ENCODE results near the gene HYAL3. TPM values are rescaled to one million over a fixed set of nuclear protein-coding genes. Genes with fewer than 3 reads are reported as not detected.
A peak's percentile ranks its signal among the peaks of the same experiment; 100 is the strongest.

Gene HYAL3
- total and polyA plus RNA-seq, 2 experiments from 2014 or later = 2.4 to 7.1 TPM

DNA sequence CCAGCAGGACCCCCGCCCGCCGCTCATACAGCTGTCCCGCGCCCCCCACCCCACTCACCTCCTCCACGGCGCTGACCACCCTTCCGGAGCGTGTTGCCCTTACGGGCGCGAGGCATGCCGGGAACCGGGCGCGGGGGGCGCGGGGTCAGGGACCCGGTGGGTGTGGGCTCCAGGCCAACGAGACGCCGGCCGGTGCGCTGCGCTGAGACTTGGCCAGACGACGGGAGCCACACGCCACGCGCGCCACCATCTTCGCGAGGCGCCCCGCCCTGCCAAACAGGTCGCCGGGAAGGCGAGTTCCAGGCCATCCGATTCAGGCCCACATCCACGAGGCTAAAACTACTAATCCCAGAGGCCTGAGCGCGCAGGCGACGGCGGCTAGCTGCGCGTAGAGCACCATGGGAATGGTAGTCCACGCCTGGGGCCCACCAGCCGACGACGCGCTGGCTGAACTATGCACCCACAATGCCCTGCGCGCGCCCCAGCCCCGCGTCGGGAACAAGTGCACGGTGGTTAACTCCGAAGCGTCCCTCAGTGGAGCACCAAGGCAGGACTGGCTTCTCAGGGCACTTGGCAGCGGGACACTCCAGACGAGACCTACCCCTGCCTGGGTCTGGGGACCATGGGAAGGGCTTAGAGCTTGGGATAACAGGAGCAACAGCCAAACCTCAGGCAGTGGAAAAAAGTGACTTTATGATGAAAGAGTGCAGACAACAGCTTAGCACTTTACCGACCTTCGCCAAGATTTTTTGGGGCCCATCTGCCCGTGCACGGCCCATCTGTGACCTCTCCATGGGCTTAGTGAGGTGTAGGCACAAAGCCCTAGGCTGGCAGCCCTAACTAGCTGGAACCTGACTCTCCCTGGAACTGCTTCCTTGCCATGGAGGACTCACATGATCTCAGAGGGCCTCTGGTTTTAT lies 6.8 kb downstream of the HYAL3 start, which contains the start of gene IFRD2:
Gene IFRD2, minus strand, starts transcription at position 271 of the 920 bp plus-strand sequence. Its CDS starts 155 bp downstream, at position 116.
- Mint-ChIP-seq H3K27ac (peak within 1 kb of the TSS; percentile 98), H3K4me1 (peaks cover 11% of the 10 kb centered on the region), H3K27me3 (ENCODE audit: insufficient read depth, low read depth, poor library complexity) (peaks cover 5% of the 10 kb centered on the region), H3K36me3 (ENCODE audit: low read depth) (peaks cover 38% of the 10 kb centered on the region), H3K9me3 (no peaks in the 10 kb centered on the region), H3K4me3 (peak within 1 kb of the TSS; percentile 86)
- Histone ChIP-seq H4K20me1 (replicated peaks; ENCODE audit: insufficient read depth) (no peaks in the 10 kb centered on the region), H2AFZ (peak within 1 kb of the TSS; percentile 89), H3K4me3 (peak within 1 kb of the TSS; percentile 94), H3K9me2 (ENCODE audit: insufficient read depth) (no peaks in the 10 kb centered on the region), H3K4me1 (ENCODE audit: insufficient read depth) (peaks cover 5% of the 10 kb centered on the region), H3K36me3 (ENCODE audit: insufficient read depth) (peaks cover 7% of the 10 kb centered on the region), H3K79me2 (replicated peaks; ENCODE audit: insufficient read depth) (peaks cover 17% of the 10 kb centered on the region), H3K27me3 (ENCODE audit: insufficient read depth) (no peaks in the 10 kb centered on the region), H3F3A (replicated peaks; ENCODE audit: low read depth) (no peaks in the 10 kb centered on the region), H3K4me2 (peak within 1 kb of the TSS; percentile 97), H3K27ac (ENCODE audit: low read depth) (peak within 1 kb of the TSS; percentile 76; the same call in 1 of the 2 replicates)
- TF ChIP-seq EZH2 (IDR thresholded peaks at IDR 0.05; ENCODE audit: low read depth, unreplicated experiment) = no peak
- TF ChIP-seq ZNF114 (CRISPR knock-in tag; IDR thresholded peaks at IDR 0.05) = peak; percentile 90
- peak; percentile 76 for TF ChIP-seq POLR2AphosphoS5 (IDR thresholded peaks at IDR 0.05; ENCODE audit: low read depth)
- TF ChIP-seq, protein P1, sequence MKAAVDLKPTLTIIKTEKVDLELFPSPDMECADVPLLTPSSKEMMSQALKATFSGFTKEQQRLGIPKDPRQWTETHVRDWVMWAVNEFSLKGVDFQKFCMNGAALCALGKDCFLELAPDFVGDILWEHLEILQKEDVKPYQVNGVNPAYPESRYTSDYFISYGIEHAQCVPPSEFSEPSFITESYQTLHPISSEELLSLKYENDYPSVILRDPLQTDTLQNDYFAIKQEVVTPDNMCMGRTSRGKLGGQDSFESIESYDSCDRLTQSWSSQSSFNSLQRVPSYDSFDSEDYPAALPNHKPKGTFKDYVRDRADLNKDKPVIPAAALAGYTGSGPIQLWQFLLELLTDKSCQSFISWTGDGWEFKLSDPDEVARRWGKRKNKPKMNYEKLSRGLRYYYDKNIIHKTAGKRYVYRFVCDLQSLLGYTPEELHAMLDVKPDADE (IDR thresholded peaks at IDR 0.05) = peak; percentile 100
- TF ChIP-seq ZNF331 (CRISPR knock-in tag; IDR thresholded peaks at IDR 0.05; ENCODE audit: low read depth) = peak; percentile 45; the same call in 1 of the 2 replicates
- no peak for TF ChIP-seq EZH2phosphoT487 (IDR thresholded peaks at IDR 0.05; ENCODE audit: unreplicated experiment)
- TF ChIP-seq, protein P2, sequence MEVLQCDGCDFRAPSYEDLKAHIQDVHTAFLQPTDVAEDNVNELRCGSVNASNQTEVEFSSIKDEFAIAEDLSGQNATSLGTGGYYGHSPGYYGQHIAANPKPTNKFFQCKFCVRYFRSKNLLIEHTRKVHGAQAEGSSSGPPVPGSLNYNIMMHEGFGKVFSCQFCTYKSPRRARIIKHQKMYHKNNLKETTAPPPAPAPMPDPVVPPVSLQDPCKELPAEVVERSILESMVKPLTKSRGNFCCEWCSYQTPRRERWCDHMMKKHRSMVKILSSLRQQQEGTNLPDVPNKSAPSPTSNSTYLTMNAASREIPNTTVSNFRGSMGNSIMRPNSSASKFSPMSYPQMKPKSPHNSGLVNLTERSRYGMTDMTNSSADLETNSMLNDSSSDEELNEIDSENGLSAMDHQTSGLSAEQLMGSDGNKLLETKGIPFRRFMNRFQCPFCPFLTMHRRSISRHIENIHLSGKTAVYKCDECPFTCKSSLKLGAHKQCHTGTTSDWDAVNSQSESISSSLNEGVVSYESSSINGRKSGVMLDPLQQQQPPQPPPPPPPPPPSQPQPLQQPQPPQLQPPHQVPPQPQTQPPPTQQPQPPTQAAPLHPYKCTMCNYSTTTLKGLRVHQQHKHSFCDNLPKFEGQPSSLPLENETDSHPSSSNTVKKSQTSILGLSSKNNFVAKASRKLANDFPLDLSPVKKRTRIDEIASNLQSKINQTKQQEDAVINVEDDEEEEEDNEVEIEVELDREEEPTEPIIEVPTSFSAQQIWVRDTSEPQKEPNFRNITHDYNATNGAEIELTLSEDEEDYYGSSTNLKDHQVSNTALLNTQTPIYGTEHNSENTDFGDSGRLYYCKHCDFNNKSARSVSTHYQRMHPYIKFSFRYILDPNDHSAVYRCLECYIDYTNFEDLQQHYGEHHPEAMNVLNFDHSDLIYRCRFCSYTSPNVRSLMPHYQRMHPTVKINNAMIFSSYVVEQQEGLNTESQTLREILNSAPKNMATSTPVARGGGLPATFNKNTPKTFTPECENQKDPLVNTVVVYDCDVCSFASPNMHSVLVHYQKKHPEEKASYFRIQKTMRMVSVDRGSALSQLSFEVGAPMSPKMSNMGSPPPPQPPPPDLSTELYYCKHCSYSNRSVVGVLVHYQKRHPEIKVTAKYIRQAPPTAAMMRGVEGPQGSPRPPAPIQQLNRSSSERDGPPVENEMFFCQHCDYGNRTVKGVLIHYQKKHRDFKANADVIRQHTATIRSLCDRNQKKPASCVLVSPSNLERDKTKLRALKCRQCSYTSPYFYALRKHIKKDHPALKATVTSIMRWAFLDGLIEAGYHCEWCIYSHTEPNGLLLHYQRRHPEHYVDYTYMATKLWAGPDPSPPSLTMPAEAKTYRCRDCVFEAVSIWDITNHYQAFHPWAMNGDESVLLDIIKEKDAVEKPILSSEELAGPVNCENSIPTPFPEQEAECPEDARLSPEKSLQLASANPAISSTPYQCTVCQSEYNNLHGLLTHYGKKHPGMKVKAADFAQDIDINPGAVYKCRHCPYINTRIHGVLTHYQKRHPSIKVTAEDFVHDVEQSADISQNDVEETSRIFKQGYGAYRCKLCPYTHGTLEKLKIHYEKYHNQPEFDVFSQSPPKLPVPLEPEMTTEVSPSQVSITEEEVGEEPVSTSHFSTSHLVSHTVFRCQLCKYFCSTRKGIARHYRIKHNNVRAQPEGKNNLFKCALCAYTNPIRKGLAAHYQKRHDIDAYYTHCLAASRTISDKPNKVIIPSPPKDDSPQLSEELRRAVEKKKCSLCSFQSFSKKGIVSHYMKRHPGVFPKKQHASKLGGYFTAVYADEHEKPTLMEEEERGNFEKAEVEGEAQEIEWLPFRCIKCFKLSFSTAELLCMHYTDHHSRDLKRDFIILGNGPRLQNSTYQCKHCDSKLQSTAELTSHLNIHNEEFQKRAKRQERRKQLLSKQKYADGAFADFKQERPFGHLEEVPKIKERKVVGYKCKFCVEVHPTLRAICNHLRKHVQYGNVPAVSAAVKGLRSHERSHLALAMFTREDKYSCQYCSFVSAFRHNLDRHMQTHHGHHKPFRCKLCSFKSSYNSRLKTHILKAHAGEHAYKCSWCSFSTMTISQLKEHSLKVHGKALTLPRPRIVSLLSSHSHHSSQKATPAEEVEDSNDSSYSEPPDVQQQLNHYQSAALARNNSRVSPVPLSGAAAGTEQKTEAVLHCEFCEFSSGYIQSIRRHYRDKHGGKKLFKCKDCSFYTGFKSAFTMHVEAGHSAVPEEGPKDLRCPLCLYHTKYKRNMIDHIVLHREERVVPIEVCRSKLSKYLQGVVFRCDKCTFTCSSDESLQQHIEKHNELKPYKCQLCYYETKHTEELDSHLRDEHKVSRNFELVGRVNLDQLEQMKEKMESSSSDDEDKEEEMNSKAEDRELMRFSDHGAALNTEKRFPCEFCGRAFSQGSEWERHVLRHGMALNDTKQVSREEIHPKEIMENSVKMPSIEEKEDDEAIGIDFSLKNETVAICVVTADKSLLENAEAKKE (CRISPR knock-in tag; IDR thresholded peaks at IDR 0.05) = no peak
- peak; percentile 94 for TF ChIP-seq CREB1 (CRISPR knock-in tag; IDR thresholded peaks at IDR 0.05; ENCODE audit: low read depth)
- no peak for TF ChIP-seq NANOG (IDR thresholded peaks at IDR 0.05; ENCODE audit: borderline replicate concordance)
- peak; percentile 96 for ATAC-seq
- peak; percentile 99 for DNase-seq (ENCODE audit: low spot score)

Measured in GM23338 (cell line).